NCI-H1694 treated with DMSO at 0.1 percent for 48 hours (cell line): ENCODE results near the gene RPL41.
"Not testable (repeated sequence)": the region's sequence is repeated elsewhere in the genome, so short reads cannot be mapped to it uniquely, and the experiment has no call there.

Experiments
- DNase-seq: peaks from one replicate; lab custom pipeline; 2025; lab: John Stamatoyannopoulos, UW

RPL41 gene

GRCh38 chr12:56116267-56117081 is at the start of gene RPL41:
RPL41 (plus strand) TSS chr12:56116633.
- peak; percentile 94 for DNase-seq

DNA sequence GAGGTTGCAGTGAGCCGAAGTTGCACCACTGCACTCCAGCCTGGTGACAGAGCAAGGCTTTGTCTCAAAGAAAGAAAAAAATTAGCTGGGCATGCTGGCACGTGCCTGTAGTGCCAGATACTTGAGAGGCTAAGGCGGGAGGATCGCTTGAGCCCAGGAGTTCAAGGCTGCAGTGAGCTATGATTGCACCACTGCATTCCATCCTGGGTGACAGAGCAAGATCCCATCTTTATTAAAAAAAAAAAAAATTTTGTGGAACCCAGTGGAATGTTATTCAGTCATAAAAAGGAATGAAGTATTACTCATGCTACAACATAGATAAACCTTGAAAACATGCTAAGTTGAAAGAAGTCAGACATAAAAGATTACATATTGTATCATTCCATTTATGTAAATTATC is 44.8 kb upstream of the RPL41 start:
- DNase-seq = no peak

DNA sequence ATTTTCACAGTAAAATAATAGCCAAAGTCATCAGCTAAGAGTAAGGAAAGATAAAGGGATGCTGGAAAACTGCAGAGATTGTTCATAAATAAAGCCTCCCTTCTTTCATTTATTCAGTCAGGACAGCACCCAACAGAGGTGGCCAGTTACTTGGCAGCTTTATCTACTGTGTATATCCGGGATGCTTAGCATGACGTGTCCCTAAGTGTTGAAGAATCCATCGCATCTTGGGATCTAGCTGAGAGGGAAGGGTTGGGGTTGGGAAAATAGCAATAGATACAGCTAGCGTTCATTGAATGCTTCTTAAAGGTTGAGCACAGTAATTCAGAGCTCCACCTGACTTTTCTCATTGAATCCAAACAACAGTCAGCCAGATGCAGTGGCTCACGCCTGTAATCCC is 42.0 kb upstream of the RPL41 start:
- DNase-seq = no peak

- DNase-seq = not testable (repeated sequence)
Observed at GRCh38 chr12:56077966-56078365, 38.5 kb upstream of the RPL41 start.

- no peak for DNase-seq
Observed at GRCh38 chr12:56078427-56078826, 38.0 kb upstream of the RPL41 start.

- DNase-seq = peak; percentile 44
Observed at GRCh38 chr12:56078931-56079722, 37.3 kb upstream of the RPL41 start.

DNA sequence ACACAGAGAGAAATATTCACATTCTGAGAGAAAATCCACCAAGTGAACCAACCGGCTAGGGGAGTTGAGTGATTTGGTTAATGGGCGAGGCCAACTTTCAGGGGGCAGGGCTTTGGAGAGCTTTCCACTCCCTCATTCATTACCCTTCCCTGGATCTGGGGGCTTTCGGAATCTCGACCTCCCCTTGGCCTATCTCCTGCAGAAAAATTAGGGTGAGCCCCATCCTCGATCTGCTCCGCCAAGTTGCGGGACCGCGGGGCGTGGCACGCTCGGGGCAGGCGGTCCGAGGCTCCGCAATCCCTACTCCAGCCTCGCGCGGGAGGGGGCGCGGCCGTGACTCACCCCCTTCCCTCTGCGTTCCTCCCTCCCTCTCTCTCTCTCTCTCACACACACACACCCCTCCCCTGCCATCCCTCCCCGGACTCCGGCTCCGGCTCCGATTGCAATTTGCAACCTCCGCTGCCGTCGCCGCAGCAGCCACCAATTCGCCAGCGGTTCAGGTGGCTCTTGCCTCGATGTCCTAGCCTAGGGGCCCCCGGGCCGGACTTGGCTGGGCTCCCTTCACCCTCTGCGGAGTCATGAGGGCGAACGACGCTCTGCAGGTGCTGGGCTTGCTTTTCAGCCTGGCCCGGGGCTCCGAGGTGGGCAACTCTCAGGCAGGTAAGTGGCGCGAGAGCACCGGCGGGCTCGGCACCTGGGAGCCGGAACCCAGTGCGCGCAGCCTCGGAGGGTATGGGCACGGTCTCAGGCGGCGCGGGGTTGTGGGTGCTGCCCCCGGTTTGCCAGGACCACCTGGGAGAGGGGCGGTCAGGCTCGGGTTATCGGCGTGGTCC is 36.5 kb upstream of the RPL41 start, which contains the start of gene ERBB3:
TSS of gene ERBB3 (plus strand) at position 443 of the 833 bp plus-strand sequence. CDS start at position 579, 136 bp downstream.
- DNase-seq = peak; percentile 24

GRCh38 chr12:56080556-56081138 is 35.8 kb upstream of the RPL41 start:
- no peak for DNase-seq

GRCh38 chr12:56081393-56082347 is 34.8 kb upstream of the RPL41 start:
- no peak for DNase-seq

DNA sequence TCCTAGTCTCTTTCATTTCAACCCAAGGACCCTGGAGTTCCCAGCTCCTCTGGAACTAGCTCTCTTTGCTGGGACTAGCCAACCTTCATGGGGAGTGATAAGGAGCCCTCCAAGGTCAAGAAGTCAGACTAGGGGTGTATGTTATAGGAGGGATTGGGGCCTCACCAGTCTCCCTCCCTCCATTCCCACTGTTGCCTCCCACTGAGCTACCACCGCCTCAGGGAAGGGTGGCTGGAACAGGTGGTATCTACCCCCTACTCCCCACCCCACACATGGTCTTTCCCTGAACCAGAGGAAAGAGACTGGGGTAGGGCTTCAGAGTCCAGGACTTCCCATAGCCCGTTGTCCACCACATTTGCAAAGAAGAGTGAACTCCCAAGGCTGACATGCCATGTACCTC is 34.1 kb upstream of the RPL41 start:
- no peak for DNase-seq

DNA sequence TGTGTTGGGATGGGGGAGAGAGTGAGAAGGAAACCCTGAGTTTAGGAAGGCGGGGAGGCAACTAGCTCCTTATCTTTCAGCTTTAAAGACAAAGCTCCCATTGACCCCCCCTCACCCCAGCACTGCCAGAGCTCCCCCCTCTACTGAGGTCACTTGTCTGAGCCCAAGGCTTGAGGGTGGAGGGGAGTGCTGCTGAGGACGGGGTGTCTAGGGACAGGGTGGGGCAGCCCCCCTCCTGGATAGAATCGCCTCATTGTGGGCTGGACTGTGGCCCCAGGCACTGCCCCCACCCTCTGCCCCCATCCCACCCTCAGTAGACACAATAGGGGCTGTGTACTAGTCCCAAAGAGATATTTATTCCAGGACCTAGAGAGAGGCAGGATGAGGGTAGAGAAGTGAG is 33.5 kb upstream of the RPL41 start:
- DNase-seq = no peak

DNA sequence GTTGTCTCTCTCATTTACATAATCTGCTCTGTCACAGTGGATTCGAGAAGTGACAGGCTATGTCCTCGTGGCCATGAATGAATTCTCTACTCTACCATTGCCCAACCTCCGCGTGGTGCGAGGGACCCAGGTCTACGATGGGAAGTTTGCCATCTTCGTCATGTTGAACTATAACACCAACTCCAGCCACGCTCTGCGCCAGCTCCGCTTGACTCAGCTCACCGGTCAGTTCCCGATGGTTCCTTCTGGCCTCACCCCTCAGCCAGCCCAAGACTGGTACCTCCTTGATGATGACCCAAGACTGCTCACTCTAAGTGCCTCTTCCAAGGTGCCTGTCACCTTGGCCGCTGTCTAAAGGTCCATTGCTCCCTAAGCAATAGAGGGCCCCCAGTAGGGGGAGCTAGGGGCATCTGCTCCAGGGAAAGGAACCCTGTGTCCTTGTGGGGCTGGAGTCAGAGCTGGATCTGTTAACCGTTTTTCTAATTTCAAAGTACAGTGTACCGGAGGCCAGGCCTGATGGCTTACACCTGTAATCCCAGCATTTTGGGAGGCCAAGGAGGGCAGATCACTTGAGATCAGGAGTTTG is 31.4 kb upstream of the RPL41 start:
- no peak for DNase-seq

DNA sequence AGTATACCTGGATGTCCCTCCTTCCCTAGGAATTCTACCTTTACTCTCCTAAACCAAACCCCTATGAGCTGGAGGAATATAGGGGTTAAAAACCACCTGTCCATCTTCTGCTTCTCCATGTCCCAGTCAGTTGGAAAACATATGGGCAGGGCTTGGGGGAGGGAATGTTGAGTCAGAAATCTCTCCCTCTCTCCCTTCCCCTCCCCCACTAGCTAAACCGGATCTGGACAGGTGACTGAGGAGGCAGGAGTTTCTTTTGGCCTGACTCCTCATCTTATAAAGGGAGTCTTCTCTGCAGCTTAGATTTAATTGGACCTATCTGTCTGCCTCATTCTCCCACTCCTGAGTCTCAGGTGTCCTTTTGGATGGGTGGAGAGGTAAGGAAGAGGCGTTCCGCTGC is 30.3 kb upstream of the RPL41 start:
- DNase-seq = no peak

DNA sequence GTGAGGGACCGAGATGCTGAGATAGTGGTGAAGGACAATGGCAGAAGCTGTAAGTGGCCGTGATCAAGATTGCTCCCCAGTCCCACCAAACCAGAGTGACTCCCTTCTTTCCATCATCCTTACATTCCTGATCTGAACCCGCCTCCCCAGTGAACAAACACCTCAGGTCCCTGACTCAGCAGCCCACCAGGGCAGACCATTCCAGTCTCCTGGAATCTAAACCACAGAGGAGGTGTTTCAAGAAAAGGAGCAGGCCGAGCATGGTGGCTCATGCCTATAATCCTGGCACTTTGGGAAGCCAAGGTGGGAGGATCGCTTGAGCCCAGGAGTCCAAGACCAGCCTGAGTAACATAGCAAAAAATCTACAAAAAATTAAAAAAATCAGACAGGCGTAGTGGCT is 29.8 kb upstream of the RPL41 start:
- DNase-seq = no peak

- no peak for DNase-seq
Observed at GRCh38 chr12:56087220-56087619, 29.2 kb upstream of the RPL41 start.

GRCh38 chr12:56097738-56098137 is 18.7 kb upstream of the RPL41 start:
- DNase-seq = no peak

GRCh38 chr12:56098592-56098991 is 17.8 kb upstream of the RPL41 start:
- no peak for DNase-seq

DNA sequence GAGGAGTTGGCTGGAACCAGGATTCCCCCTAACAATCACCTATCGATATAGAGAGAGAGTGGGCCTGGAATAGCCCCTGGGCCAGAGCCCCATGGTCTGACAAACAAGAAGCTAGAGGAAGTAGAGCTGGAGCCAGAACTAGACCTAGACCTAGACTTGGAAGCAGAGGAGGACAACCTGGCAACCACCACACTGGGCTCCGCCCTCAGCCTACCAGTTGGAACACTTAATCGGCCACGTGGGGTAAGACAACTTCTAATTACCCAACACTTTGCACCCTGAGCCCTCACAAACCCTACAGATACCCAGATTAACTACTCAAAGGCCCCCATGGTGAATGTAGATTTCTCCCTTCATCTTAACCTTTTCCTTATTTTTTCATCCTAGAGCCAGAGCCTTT is 16.6 kb upstream of the RPL41 start:
- no peak for DNase-seq

DNA sequence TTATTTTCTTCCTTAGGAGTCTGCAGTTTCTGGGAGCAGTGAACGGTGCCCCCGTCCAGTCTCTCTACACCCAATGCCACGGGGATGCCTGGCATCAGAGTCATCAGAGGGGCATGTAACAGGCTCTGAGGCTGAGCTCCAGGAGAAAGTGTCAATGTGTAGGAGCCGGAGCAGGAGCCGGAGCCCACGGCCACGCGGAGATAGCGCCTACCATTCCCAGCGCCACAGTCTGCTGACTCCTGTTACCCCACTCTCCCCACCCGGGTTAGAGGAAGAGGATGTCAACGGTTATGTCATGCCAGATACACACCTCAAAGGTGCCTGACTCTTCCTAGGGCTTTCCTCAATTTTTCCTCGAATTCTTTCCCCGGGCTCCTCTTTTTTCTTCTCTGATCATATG is 15.4 kb upstream of the RPL41 start:
- no peak for DNase-seq

DNA sequence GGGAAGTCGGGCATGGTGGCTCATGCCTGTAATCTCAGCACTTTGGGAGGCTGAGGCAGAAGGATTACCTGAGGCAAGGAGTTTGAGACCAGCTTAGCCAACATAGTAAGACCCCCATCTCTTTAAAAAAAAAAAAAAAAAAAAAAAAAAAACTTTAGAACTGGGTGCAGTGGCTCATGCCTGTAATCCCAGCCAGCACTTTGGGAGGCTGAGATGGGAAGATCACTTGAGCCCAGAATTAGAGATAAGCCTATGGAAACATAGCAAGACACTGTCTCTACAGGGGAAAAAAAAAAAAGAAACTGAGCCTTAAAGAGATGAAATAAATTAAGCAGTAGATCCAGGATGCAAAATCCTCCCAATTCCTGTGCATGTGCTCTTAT is 13.8 kb upstream of the RPL41 start:
- no peak for DNase-seq
